Measurements from ENCODE around the gene HPCA.

Gene HPCA

DNA sequence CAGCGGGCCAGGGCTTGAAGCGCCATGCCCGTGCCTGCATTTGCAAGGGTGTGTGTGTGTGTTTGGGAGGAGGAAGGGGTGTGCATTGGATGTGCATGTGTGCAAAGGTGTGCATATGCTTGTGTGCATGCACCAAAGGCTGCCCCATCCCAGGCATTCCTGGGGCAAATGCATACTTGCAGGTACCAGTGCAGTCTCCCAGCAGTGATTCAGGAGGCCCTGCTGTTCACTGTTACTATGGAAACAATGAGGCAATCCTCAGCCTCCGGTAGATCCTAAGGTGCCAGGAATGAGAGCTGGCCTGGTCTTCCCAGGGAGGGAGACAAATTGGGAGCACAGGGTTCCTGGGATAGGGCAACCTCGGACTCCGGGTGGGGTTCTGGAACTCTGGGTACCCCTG lies 8.1 kb upstream of the HPCA start:
- WGBS (ENCODE audit: extremely low coverage, insufficient coverage, insufficient read length): no CpG with 5 or more reads among the region's 6 CpGs
- Histone ChIP-seq H3K4ac (ENCODE audit: low read depth, low read length) (no peak overlapping the region), H2BK12ac (ENCODE audit: low read length) (no peak overlapping the region), H2BK5ac (ENCODE audit: low read depth, low read length, poor library complexity) (no peak overlapping the region), H3K14ac (ENCODE audit: low read length) (no peak overlapping the region), H2BK120ac (ENCODE audit: insufficient read depth, low read length, poor library complexity) (no peak overlapping the region), H3K4me2 (ENCODE audit: low read length) (no peak overlapping the region), H2AFZ (ENCODE audit: insufficient read depth, low read length, poor library complexity) (no peak overlapping the region), H4K8ac (ENCODE audit: low read depth, low read length) (no peak overlapping the region), H4K12ac (ENCODE audit: low read depth, low read length) (no peak overlapping the region), H3K23ac (ENCODE audit: low read length) (no peak overlapping the region), H2AK5ac (ENCODE audit: low read length) (no peak overlapping the region), H3K4me1 (ENCODE audit: control insufficient read depth in 1 of 2, insufficient read depth in 2 of 2, low read length in 2 of 2) (no peaks in the 10 kb centered on the region), H3K27ac (ENCODE audit: low read depth, low read length) (no peak overlapping the region), H3K27me3 (ENCODE audit: insufficient read depth, low read length) (no peaks in the 10 kb centered on the region), H3K9me3 (ENCODE audit: insufficient read depth, low read depth, low read length) (no peaks in the 10 kb centered on the region), H3K18ac (ENCODE audit: low read length) (no peak overlapping the region), H4K91ac (ENCODE audit: low read depth, low read length) (no peak overlapping the region), H3K9ac (ENCODE audit: low read length) (no peak overlapping the region), H3K79me1 (ENCODE audit: low read length) (no peaks in the 10 kb centered on the region), H3K4me3 (ENCODE audit: low read depth, low read length) (no peak overlapping the region), H3K36me3 (ENCODE audit: control insufficient read depth in 1 of 2, insufficient read depth in 2 of 2, low read length in 2 of 2) (no peaks in the 10 kb centered on the region), H3K79me2 (ENCODE audit: control insufficient read depth, insufficient read depth, low read length, poor library complexity) (no peaks in the 10 kb centered on the region)
- DNase-seq: peak; percentile 58 to 87

DNA sequence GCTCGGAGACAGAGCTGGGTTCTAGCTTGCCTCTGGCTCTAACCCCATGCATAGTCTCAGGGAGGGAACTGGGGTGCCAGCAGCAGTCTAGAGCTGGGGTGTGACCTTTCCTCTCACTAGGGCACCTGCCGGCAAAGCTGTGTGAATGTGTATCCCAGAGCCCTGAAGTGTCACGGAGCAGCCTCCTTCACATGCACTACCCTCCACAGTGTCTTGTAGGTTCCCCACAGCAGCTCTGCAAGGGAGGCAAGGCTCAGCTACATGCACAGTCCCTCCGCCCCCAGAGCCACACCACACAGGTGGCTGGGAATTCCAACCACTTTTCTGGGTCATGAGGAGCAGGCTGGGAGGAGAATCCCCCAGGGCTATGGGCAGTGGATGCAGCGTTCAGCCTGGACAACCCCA lies 7.7 kb upstream of the HPCA start:
- Histone ChIP-seq H3K27me3 (ENCODE audit: insufficient read depth, low read length) (no peaks in the 10 kb centered on the region), H4K12ac (ENCODE audit: low read depth, low read length) (no peak overlapping the region), H4K91ac (ENCODE audit: low read depth, low read length) (no peak overlapping the region), H2AK5ac (ENCODE audit: low read length) (no peak overlapping the region), H2BK12ac (ENCODE audit: low read length) (no peak overlapping the region), H3K4me2 (ENCODE audit: low read length) (no peak overlapping the region), H3K4me1 (ENCODE audit: control insufficient read depth in 1 of 2, insufficient read depth in 2 of 2, low read length in 2 of 2) (no peaks in the 10 kb centered on the region), H3K4ac (ENCODE audit: low read depth, low read length) (no peak overlapping the region), H4K8ac (ENCODE audit: low read depth, low read length) (no peak overlapping the region), H3K79me1 (ENCODE audit: low read length) (no peaks in the 10 kb centered on the region), H2BK120ac (ENCODE audit: insufficient read depth, low read length, poor library complexity) (no peak overlapping the region), H3K36me3 (ENCODE audit: control insufficient read depth in 1 of 2, insufficient read depth in 2 of 2, low read length in 2 of 2) (no peaks in the 10 kb centered on the region), H3K9me3 (ENCODE audit: insufficient read depth, low read depth, low read length) (no peaks in the 10 kb centered on the region), H3K9ac (ENCODE audit: low read length) (no peak overlapping the region), H3K18ac (ENCODE audit: low read length) (no peak overlapping the region), H3K14ac (ENCODE audit: low read length) (no peak overlapping the region), H3K79me2 (ENCODE audit: control insufficient read depth, insufficient read depth, low read length, poor library complexity) (no peaks in the 10 kb centered on the region), H3K4me3 (ENCODE audit: low read depth, low read length) (no peak overlapping the region), H3K23ac (ENCODE audit: low read length) (no peak overlapping the region), H3K27ac (ENCODE audit: low read depth, low read length) (no peak overlapping the region), H2AFZ (ENCODE audit: insufficient read depth, low read length, poor library complexity) (no peak overlapping the region), H2BK5ac (ENCODE audit: low read depth, low read length, poor library complexity) (no peak overlapping the region)
- no CpG with 5 or more reads among the region's 5 CpGs for WGBS (ENCODE audit: extremely low coverage, insufficient coverage, insufficient read length)
- peak; percentile 20 to 61 for DNase-seq

DNA sequence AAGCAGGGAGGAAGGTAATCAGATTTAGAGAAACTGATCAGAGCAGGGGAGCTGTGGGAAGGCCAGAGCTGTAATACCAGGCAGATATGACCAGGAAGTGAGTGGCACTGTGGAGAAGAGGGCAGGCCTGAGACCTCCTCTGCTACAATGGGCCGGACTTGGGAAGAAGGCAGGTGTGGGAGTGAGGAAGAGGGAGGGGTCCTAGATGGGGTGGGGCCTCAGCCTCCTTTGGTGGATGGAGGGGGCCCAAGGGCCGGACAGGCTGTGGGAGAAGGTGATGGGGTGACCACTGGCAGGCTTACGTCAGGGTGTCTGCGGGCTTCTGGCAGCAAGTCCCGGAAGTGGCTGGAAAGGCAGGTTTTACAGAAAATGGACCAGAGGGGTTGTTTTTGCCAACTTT lies 5.0 kb upstream of the HPCA start:
- no peak overlapping the region for H4K91ac ChIP-seq (ENCODE audit: low read depth, low read length)
- H3K18ac ChIP-seq (ENCODE audit: low read length): no peak overlapping the region
- no peak overlapping the region for H2BK5ac ChIP-seq (ENCODE audit: low read depth, low read length, poor library complexity)
- no peak overlapping the region for H4K12ac ChIP-seq (ENCODE audit: low read depth, low read length)
- H3K36me3 ChIP-seq (ENCODE audit: control insufficient read depth in 1 of 2, insufficient read depth in 2 of 2, low read length in 2 of 2): no peaks in the 10 kb centered on the region
- no CpG with 5 or more reads among the region's 5 CpGs for WGBS (ENCODE audit: extremely low coverage, insufficient coverage, insufficient read length)
- no peak overlapping the region for H3K27ac ChIP-seq (ENCODE audit: low read depth, low read length)
- no peaks in the 10 kb centered on the region for H3K9me3 ChIP-seq (ENCODE audit: insufficient read depth, low read depth, low read length)
- peaks cover 0 to 2% of the 10 kb centered on the region in 2 experiments for H3K4me1 ChIP-seq (ENCODE audit: control insufficient read depth in 1 of 2, insufficient read depth in 2 of 2, low read length in 2 of 2)
- H2BK120ac ChIP-seq (ENCODE audit: insufficient read depth, low read length, poor library complexity): no peak overlapping the region
- H3K27me3 ChIP-seq (ENCODE audit: insufficient read depth, low read length): peaks cover 9% of the 10 kb centered on the region
- H2AFZ ChIP-seq (ENCODE audit: insufficient read depth, low read length, poor library complexity): no peak overlapping the region
- no peak overlapping the region for H4K8ac ChIP-seq (ENCODE audit: low read depth, low read length)
- no peak overlapping the region for H2AK5ac ChIP-seq (ENCODE audit: low read length)
- H3K4me2 ChIP-seq (ENCODE audit: low read length): no peak overlapping the region
- no peak overlapping the region for H3K14ac ChIP-seq (ENCODE audit: low read length)
- H3K4ac ChIP-seq (ENCODE audit: low read depth, low read length): no peak overlapping the region
- H3K9ac ChIP-seq (ENCODE audit: low read length): no peak overlapping the region
- H3K4me3 ChIP-seq (ENCODE audit: low read depth, low read length): no peak overlapping the region
- H3K79me1 ChIP-seq (ENCODE audit: low read length): no peaks in the 10 kb centered on the region
- H2BK12ac ChIP-seq (ENCODE audit: low read length): no peak overlapping the region
- no peaks in the 10 kb centered on the region for H3K79me2 ChIP-seq (ENCODE audit: control insufficient read depth, insufficient read depth, low read length, poor library complexity)
- H3K23ac ChIP-seq (ENCODE audit: low read length): no peak overlapping the region
- no peak for DNase-seq

DNA sequence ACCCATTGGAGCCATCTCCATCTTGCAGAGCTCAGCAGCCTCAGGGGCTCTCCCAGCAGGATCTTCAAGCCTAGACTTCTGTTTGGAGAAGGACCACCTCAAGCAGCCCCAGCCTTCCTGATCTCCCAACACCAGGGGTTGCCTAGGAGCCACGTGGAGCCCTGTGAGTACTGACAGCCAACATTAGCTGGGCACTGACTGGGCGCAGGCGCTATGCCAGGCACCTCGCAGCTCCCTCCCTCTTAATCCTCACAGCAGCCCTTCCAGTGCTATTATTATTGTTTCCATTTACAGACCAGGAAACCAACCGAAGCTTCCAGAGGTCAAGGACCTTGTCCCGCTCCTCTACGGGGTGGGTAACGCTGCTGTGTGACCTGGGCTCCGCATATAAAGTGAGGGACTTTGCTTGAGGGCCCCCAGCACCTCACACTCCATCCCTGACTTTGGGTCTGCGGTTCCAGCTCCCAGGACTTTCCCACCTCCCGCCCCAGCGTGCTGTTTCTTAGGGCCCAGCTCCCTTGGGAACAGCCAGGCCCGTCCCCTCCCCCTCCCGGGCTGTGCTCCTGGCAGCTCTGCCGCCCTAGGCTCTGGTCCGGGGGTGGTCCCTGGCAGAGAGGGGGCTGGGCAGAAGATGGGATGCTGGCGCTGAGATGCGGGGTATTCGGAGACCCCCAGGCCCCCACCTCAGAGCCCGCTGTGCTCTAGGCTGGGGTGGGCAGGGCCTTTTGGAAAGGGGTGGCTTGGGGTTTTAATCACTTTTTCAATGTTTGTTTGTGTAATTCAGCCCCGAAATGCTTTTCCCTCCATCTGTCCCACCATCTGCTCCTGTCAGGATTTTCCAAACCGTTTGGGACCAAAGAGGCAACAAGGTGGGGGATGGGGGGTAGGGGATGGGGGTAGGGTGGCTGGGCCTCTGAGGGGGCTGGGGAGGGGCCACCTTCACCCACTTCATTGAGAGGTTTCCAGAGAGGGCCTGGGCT lies 4.1 kb upstream of the HPCA start:
- peaks cover 9% of the 10 kb centered on the region for H3K27me3 ChIP-seq (ENCODE audit: insufficient read depth, low read length)
- peaks cover 0 to 2% of the 10 kb centered on the region in 2 experiments for H3K4me1 ChIP-seq (ENCODE audit: control insufficient read depth in 1 of 2, insufficient read depth in 2 of 2, low read length in 2 of 2)
- H3K27ac ChIP-seq (ENCODE audit: low read depth, low read length): no peak overlapping the region
- H2BK12ac ChIP-seq (ENCODE audit: low read length): no peak overlapping the region
- H3K79me2 ChIP-seq (ENCODE audit: control insufficient read depth, insufficient read depth, low read length, poor library complexity): no peaks in the 10 kb centered on the region
- no peak overlapping the region for H2BK5ac ChIP-seq (ENCODE audit: low read depth, low read length, poor library complexity)
- no peak overlapping the region for H3K18ac ChIP-seq (ENCODE audit: low read length)
- H4K8ac ChIP-seq (ENCODE audit: low read depth, low read length): no peak overlapping the region
- WGBS (ENCODE audit: extremely low coverage, insufficient coverage, insufficient read length): no CpG with 5 or more reads among the region's 22 CpGs
- H2AFZ ChIP-seq (ENCODE audit: insufficient read depth, low read length, poor library complexity): no peak overlapping the region
- no peak overlapping the region for H2AK5ac ChIP-seq (ENCODE audit: low read length)
- H3K9ac ChIP-seq (ENCODE audit: low read length): no peak overlapping the region
- H3K4me2 ChIP-seq (ENCODE audit: low read length): no peak overlapping the region
- no peak for DNase-seq
- H3K9me3 ChIP-seq (ENCODE audit: insufficient read depth, low read depth, low read length): no peaks in the 10 kb centered on the region
- H3K23ac ChIP-seq (ENCODE audit: low read length): no peak overlapping the region
- H3K36me3 ChIP-seq (ENCODE audit: control insufficient read depth in 1 of 2, insufficient read depth in 2 of 2, low read length in 2 of 2): no peaks in the 10 kb centered on the region
- H4K12ac ChIP-seq (ENCODE audit: low read depth, low read length): no peak overlapping the region
- H3K79me1 ChIP-seq (ENCODE audit: low read length): no peaks in the 10 kb centered on the region
- H3K14ac ChIP-seq (ENCODE audit: low read length): no peak overlapping the region
- H3K4ac ChIP-seq (ENCODE audit: low read depth, low read length): no peak overlapping the region
- no peak overlapping the region for H3K4me3 ChIP-seq (ENCODE audit: low read depth, low read length)
- H4K91ac ChIP-seq (ENCODE audit: low read depth, low read length): no peak overlapping the region
- H2BK120ac ChIP-seq (ENCODE audit: insufficient read depth, low read length, poor library complexity): no peak overlapping the region
